Measurements from ENCODE around the gene MRPS18C. TPM values are rescaled to one million over a fixed set of nuclear protein-coding genes. Genes with fewer than 3 reads are reported as not detected.

Gene MRPS18C
- total RNA-seq, 2 experiments from 2014 or later, result 85.5 to 86.8 TPM

Other genes starting within 250 kb of the MRPS18C start
- 10 to 100 TPM; 24.8 to 25.1 TPM for gene COQ2, start 171.3 kb upstream of the MRPS18C start, total RNA-seq
- gene HPSE, start 121.2 kb upstream of the MRPS18C start, total RNA-seq, result 1 to 10 TPM; 6.5 to 7.8 TPM
- 10 to 100 TPM; 11.4 to 11.9 TPM for gene HELQ, start 235 bp upstream of the MRPS18C start, total RNA-seq
- gene ABRAXAS1, start 29.0 kb downstream of the MRPS18C start, total RNA-seq, result 10 to 100 TPM; 18.5 TPM
- gene GPAT3, start 80.0 kb downstream of the MRPS18C start, total RNA-seq, result 1 to 10 TPM; 2.5 to 2.8 TPM

Data from activated naive CD8-positive, alpha-beta T cell treated with anti-CD3 and anti-CD28 coated beads for 36 hours (primary cell).